Inflammatory macrophage treated with lipopolysaccharide for 1 hour (primary cell): Measurements from ENCODE around the gene RIOK1.
A peak's percentile ranks its signal among the peaks of the same experiment; 100 is the strongest.
"Not testable (repeated sequence)": the region's sequence is repeated elsewhere in the genome, so short reads cannot be mapped to it uniquely, and the experiment has no call there.

Experiments used
- DNase-seq, 2 donors: peaks; one replicate each; pipeline ENCODE4 v3.0.0-alpha.2; 2020 to 2022

RIOK1 gene

DNA sequence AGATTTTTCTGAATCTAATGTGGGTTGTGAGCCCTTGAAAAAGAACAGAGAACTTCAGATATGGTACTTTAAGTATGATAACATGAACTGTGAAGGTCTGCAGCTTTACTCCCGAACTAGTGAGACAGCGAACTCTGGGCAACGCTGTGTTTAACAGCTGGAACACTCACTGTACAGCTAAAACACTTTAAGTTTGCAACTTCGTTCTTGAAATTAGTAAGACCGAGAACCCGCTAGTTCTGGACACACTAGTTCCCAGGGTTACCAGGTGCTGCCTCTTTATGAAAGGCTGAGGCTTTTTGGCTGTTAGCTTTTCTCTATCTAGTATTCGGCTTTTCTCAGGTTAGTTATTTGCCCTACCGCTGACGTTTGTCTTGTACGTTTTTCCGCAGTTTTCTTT lies 52.9 kb downstream of the RIOK1 start:
- no peak for DNase-seq

DNA sequence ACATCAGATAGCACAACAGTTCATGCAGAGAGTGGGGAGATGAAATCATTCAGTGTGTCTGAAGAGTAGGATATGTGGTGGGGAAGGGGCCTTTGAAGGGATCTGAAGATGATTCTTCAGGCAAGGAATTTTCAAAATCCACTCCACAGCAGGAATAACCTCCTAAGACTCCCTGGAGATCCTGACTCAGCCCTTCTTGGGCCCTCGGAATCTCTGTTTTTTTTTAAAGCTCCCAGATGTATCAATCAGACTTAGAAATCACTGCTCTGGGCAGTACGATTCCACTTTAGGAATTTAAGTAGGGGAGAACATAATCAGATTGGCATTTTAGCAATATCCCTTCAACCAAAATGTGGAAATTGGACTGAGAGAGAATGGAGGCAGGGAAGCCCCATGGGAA lies 55.5 kb downstream of the RIOK1 start:
- DNase-seq, result no peak

GRCh38 chr6:7445885-7446461 lies 56.4 kb downstream of the RIOK1 start:
- no peak for DNase-seq

- DNase-seq, result no peak
These were observed 57.2 kb downstream of the RIOK1 start for GRCh38 chr6:7446619-7447325.

DNA sequence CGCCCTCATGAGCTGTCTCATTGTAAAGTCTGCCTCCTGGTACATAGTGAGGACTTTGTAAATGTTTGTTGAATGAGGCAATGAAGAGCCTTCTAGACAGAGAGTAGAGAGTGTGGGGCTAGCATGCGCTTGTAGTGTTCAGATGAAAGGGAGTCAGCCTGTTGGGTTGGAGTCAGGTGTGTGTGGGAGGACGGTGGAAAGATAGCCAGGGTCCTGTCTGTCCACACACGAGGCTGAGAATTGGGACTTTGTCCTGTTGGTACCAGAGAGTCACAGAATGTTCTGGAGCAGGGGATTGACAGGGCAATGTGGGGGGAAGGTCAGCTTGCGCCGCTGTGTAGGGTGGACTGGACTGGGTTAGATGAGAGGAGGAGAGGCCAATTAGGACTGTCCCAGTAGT lies 58.6 kb downstream of the RIOK1 start:
- no peak for DNase-seq

- DNase-seq, result no peak
These were observed 59.4 kb downstream of the RIOK1 start for GRCh38 chr6:7449018-7449417.

DNA sequence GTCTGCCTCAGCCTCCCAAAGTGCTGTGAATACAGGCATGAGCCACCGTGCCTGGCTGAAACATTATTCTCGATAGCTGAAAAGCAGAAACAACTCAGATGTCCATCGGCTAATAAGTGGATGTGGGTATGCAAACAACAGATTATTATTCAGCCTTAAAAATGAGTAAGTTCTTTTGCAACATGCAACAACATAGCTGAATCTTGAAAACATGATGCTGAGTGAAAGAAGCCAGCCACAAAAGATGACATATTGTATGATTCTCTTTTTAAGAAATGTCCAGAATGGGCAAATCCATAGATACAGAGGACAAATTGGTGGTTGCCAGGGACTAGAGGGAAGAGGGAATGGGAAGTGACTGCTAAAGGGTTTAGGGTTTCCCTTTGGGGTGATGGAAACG lies 61.7 kb downstream of the RIOK1 start:
- DNase-seq, result peak; percentile 20 to 53

DNA sequence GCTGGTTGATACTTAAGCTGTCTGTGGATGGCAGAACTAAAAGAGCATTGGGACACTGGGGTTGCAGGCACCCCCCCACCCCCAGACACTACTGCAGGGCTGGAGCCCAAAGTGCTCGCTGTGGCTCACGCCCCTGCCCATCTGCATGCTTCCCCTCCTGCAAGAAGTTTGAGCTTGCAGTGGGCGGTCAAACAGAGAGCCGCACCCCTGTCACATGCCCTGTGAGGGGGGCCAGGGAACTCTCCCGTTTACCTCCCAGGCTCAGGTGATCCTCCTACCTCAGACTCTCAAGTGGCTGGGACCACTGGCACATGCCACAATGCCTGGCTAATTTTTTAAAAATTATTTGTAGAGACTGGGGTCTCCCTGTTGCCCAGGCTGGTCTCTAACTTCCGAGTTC lies 63.3 kb downstream of the RIOK1 start:
- DNase-seq, result no peak

DNA sequence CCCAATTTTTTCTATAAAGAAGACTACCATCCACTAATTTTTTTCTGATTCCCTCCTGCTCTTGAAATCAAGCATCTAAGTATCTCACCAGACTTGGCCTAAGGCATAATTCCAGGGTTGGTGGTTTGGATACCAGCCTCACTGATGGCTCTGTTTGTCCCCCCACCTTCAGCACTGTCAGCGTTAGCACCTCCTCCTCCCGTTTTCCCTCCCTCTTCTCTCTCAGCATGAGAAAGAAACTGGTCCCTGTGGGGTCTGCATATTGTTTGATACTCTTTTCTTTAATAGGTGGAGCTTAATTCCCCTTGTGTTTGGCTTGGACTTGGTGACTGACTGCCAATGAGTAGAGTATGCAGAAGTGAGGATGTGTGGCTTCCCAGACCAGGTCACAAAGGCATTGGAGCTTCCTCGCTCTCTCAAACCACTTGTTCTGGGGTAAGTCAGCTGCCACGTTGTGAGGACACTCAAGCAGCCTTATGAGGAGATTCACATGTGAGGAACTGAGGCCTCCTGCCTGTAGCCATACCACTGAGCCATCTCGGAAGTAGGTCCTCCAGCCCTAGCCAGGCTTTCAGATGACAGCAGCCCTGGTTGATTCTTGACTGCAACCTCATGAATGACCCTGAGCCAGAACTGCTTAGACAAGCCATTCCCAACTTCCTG lies 65.2 kb downstream of the RIOK1 start:
- no peak for DNase-seq

- not testable (repeated sequence) for DNase-seq
These were observed 66.7 kb downstream of the RIOK1 start for GRCh38 chr6:7456302-7456701.

- no peak for DNase-seq
These were observed 71.8 kb downstream of the RIOK1 start for GRCh38 chr6:7461416-7461815.

DNA sequence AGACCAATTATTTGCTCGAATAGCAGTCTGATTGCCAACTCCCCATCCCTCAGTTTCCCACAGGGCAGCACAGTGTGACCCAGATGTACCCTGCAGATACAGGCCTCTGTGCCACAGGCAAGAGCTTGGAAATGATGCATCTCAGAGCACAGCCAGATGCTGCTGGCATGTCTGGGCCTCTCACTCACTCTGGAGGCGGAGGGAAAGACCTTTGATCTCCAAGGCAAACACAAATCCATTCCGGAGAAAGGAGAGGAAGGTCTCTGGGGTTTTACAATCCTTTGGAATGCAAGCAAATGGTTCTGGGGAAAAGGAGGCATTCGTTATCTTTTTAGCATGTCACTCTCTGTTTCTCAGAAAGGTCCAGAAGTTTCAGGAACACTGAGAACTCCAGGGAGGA lies 74.2 kb downstream of the RIOK1 start:
- no peak for DNase-seq

GRCh38 chr6:7467007-7467897 lies 77.6 kb downstream of the RIOK1 start:
- no peak for DNase-seq
